GM21576 (cell line): Measurements from ENCODE around the gene ERVK3-1.
A peak's percentile ranks its signal among the peaks of the same experiment; 100 is the strongest.
"Not testable (repeated sequence)": the region's sequence is repeated elsewhere in the genome, so short reads cannot be mapped to it uniquely, and the experiment has no call there.

ENCODE experiments used
- ATAC-seq: cut with Tn5 transposase; IDR thresholded peaks from one replicate; pipeline ENCODE4 v1.9.1; 2021; ENCODE audit warnings: mild to moderate bottlenecking, moderate library complexity; ENCODE audit not compliant: unreplicated experiment

Gene ERVK3-1, protein sequence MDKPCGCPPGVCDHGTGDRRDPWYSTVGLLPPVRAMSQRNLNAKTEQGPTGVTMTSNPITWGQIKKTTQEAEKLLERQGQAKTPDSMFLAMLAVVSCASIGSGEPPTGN

GRCh38 chr19:58305065-58305931, at the start of gene ERVK3-1:
Gene ERVK3-1 (plus strand): TSS chr19:58305377. CDS start chr19:58312169, 6,792 bp downstream.
- ATAC-seq = peak; percentile 96

- not testable (repeated sequence) for ATAC-seq
These were observed 46.9 kb upstream of the ERVK3-1 start for GRCh38 chr19:58258259-58258658.

DNA sequence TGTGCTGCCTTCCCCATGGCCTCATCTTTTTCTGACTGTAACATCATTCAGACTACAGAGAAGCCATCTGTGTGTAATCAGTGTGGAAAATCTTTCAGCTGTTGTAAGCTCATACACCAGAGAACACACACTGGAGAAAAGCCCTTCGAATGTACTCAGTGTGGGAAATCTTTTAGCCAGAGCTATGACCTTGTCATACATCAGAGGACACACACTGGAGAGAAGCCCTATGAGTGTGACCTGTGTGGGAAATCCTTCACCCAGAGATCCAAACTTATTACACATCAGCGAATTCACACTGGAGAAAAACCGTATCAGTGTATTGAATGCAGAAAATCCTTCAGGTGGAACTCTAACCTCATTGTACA, 43.6 kb upstream of the ERVK3-1 start:
- no peak for ATAC-seq

DNA sequence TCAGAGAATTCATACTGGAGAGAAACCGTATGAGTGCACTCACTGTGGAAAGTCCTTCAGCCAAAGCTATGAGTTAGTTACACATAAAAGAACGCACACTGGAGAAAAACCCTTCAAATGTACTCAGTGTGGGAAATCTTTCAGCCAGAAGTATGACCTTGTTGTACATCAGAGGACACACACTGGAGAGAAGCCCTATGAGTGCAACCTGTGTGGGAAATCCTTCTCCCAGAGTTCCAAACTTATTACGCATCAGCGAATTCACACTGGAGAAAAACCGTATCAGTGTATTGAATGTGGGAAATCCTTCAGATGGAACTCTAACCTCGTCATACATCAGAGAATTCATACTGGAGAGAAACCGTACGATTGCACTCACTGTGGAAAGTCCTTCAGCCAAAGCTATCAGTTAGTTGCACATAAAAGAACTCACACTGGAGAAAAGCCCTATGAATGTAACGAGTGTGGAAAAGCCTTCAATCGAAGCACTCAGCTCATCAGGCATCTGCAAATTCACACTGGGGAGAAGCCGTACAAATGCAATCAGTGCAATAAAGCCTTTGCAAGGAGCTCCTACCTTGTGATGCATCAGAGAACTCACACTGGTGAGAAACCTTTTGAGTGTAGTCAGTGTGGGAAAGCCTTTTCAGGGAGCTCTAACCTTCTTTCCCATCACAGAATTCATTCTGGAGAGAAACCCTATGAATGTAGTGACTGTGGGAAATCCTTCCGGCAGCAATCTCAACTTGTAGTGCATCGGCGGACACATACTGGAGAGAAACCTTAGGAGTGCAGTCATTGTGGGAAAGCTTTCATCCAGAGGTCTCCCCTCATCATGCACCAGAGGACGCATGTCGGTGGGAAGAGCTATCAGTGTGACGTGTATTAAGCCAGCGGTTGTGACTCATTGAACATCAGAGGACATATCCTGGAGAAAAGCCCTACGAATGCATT, 42.9 kb upstream of the ERVK3-1 start:
- no peak for ATAC-seq

DNA sequence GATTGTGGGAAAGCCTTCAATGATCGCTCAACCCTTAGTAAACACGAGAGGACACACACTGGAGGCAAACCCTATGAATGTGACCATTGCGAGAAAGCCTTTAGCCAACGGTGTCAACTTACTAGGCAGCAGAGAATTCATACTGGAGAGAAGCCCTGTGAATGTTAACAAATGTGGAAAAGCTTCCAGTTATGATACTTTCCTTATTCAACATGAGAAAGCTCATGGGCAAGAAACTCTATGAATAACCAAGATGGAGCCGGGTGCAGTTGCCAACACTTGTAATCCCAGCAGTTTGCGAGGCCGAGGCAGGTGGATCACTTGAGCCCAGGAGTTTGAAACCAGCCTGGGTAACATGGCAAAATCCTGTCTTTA, 42.3 kb upstream of the ERVK3-1 start:
- ATAC-seq = no peak

GRCh38 chr19:58265100-58265499, 40.1 kb upstream of the ERVK3-1 start:
- no peak for ATAC-seq

DNA sequence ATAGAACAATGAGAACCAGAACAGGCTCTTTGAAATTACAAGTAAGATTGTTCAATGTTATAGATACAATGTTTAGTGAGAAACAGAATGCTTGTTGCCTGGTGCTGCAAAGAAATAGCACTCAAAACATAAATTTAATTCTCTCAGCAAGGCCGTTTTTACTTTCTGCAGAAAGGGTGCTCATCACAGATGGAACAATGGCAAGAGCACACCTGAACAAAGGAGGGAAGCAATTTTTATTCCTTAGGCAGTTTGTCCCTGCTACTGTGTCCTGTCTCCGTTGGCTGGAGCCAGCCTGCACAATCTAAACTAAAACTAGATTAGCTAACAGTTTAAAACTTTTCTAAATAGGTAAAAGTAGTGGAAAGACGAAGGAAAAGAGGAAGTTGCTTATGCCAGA, 36.8 kb upstream of the ERVK3-1 start:
- ATAC-seq = no peak

- ATAC-seq = no peak
These were observed 30.4 kb upstream of the ERVK3-1 start for GRCh38 chr19:58274771-58275201.

DNA sequence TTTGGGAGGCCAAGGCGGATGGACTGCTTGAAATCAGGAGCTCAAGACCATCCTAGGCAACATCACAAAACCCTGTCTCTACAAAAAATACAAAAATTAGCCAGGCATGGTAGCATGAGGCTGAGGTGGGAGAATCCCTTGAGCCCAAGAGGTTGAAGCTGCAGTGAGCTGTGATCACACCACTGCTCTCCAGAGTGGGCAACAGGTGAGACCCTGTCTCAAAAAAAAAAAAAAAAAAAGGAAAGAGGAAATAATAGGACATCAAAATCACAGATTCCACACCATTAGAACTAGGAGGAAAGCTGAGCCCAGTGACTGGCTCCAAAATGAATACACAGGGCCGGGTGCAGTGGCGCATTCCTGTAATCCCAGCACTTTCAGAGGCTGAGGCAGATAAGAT, 29.6 kb upstream of the ERVK3-1 start:
- no peak for ATAC-seq

- no peak for ATAC-seq
These were observed 28.0 kb upstream of the ERVK3-1 start for GRCh38 chr19:58277197-58277596.

GRCh38 chr19:58277748-58278540, 27.2 kb upstream of the ERVK3-1 start:
- ATAC-seq = no peak

DNA sequence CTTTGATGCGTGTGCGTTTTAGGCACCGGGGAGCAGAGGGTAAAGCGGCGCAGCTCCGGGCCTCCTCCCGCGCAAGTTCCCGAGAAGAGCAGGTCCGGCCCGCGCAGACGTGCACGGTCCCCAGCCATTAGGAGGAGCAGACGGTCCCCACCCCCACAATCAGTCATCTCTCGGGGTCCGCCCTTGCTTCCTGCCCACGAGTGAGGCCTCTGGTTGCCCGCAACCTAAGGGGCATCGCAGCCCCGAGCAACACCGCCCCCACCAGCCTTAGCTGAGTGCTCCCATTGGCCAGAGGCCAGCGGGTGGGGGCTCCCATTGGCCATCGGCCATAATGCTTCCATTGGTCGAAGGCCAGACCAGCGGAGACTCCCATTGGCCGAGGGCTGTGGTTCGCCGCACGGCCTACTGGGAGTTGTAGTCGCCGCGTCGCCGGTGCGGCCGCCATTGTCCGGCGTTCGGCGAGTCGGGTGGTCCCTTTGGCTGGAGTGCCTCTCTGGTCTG, 26.6 kb upstream of the ERVK3-1 start, which contains the start of gene ZNF8:
Gene ZNF8, plus strand, starts transcription at position 415 of the 501 bp plus-strand sequence. CDS start 127 bp downstream, outside the sequence.
- ATAC-seq = peak; percentile 95

- ATAC-seq = peak; percentile 27
These were observed 25.9 kb upstream of the ERVK3-1 start for GRCh38 chr19:58279042-58279924.

DNA sequence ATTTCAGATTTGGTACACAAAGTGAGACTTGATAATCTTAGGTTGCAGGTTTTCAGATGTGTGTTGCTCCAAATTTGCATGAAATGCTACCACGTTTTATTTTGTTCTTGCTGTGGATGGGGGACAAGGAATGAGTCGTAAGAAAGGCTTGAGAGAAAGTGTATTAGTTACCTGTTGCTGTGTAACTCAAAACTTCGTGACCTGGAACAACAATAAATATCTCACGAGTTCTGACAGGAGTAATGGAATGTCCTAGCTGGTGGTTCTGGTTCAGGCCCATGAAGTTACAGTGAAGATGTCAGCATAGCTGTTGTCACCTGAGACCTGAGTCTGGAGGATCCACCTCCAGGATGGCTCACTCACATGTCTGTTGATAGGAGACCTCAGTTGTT, 25.3 kb upstream of the ERVK3-1 start:
- ATAC-seq = no peak

- no peak for ATAC-seq
These were observed 21.0 kb upstream of the ERVK3-1 start for GRCh38 chr19:58284199-58284598.

GRCh38 chr19:58291943-58292342, 13.2 kb upstream of the ERVK3-1 start:
- ATAC-seq = no peak

GRCh38 chr19:58294743-58295374, 10.3 kb upstream of the ERVK3-1 start:
- ATAC-seq = no peak

DNA sequence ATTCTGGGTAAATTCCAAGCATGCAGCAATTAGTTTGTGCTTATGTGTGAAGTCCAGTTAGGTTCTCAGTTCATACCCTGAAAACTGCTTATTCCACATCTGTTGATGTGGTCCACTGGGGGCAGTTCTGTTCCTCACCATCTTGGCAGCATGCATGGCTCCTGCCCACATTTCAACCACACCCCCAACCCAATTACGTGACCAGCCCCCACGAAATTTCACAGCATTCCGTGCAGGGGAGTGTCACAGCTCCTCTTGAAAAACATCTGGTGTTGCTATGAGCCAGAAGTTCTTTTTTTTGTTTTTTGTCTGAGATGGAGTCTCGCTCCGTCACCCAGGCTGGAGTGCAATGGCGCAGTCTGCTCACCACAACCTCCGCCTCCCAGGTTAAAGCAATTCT, 9.1 kb upstream of the ERVK3-1 start:
- ATAC-seq = no peak

DNA sequence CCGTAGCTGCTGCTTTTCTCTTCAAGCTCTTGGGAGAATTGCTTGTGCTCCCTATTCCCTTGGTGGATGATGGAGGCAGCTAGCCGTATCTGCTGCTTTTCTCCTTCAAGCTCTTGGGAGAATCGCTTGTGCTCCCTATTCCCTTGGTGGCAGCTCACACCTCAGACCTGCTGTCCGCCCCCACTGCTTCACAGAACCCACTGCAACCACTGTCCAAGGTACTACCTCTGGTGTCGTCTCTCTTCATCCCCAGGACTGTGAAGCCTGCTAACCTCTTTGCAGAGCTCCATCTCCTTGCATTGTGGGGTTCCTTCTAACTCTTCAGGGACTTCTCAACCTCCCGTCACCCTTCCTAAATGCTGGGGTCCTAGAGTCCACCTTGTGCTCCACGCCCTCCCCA, 4.6 kb upstream of the ERVK3-1 start:
- no peak for ATAC-seq
